Activated CD4-positive, alpha-beta memory T cell treated with anti-CD3 and anti-CD28 coated beads for 36 hours (primary cell): ENCODE results near the gene DGLUCY. TPM values are rescaled to one million over a fixed set of nuclear protein-coding genes. Genes with fewer than 3 reads are reported as not detected.
A peak's percentile ranks its signal among the peaks of the same experiment; 100 is the strongest.
"Not testable (repeated sequence)": the region's sequence is repeated elsewhere in the genome, so short reads cannot be mapped to it uniquely, and the experiment has no call there.

ENCODE experiments used
- CTCF ChIA-PET: fragments of 350-600 bp; sonication (Branson Sonifier 250); formaldehyde crosslinking; loops from one replicate; lab custom pipeline; 2021; ENCODE audit warnings: antibody characterized with exemption, inconsistent platforms; lab: Charles Lee
- POLR2A ChIA-PET: fragments of 350-600 bp; sonication (Branson Sonifier 250); formaldehyde crosslinking; loops from one replicate; lab custom pipeline; 2021; ENCODE audit warnings: antibody characterized with exemption; lab: Charles Lee
- DNase-seq: peaks from one replicate; pipeline ENCODE4 v3.0.0-alpha.2; 2020
- H3K27ac Mint-ChIP-seq: one replicate; pipeline ENCODE4 v1.8.0; 2021; ENCODE audit warnings: mixed read lengths
- H3K27me3 Mint-ChIP-seq: one replicate; pipeline ENCODE4 v1.8.0; 2021; ENCODE audit warnings: mixed read lengths
- H3K36me3 Mint-ChIP-seq: one replicate; pipeline ENCODE4 v1.8.0; 2021; ENCODE audit warnings: mixed read lengths
- H3K4me1 Mint-ChIP-seq: one replicate; pipeline ENCODE4 v1.8.0; 2021; ENCODE audit warnings: low read depth, mixed read lengths
- H3K4me3 Mint-ChIP-seq: one replicate; pipeline ENCODE4 v1.8.0; 2021; ENCODE audit warnings: mild to moderate bottlenecking, mixed read lengths
- H3K9me3 Mint-ChIP-seq: one replicate; pipeline ENCODE4 v1.8.0; 2021; ENCODE audit warnings: mixed read lengths
- intact Hi-C: fragments of 100-400 bp; cut with micrococcal nuclease; formaldehyde crosslinking; loops from one replicate; pipeline ENCODE4 v1.15.1; 2023
- total RNA-seq, 2 experiments: library from RNA; stranded (reverse); gene quantifications; one replicate each; pipeline ENCODE4 v1.2.3, GENCODE V29; 2021

Gene DGLUCY
- total RNA-seq, 2 experiments from 2014 or later = 54.3 to 58.1 TPM

DNA sequence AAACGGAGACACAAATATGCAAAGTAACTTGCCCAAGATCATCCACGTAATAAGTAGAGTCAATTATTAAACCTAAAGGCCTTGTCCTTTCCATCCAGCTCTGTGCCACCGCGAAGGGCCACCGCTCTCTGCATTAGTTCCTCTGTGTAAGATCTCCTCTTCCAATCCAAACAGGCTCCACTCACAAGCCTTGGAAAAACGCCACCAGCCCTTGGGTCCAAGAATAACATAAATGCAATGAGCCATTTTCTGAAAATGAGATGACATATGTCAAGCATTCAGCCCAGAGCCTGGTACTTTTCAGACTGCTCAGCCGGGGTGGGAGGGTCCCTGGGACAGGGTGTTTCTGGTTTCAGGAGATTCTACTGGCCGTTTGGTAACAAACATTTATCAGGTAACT lies 30.0 kb downstream of the DGLUCY start:
- ChIA-PET POLR2A (no interaction called here), CTCF (interaction anchor here (1.2 to 1.6 kb wide), 3 partner anchors 29 to 147 kb away, joined by 3 to 6 read pairs (median 3); no protein-coding TSS in a partner anchor)
- Mint-ChIP-seq H3K27me3 (no peaks in the 10 kb centered on the region), H3K4me3 (no peak overlapping the region), H3K9me3 (no peaks in the 10 kb centered on the region), H3K4me1 (peaks cover 45% of the 10 kb centered on the region), H3K27ac (no peak overlapping the region), H3K36me3 (peaks cover 13% of the 10 kb centered on the region)
- intact Hi-C loops = no loop called here
- no peak for DNase-seq

DNA sequence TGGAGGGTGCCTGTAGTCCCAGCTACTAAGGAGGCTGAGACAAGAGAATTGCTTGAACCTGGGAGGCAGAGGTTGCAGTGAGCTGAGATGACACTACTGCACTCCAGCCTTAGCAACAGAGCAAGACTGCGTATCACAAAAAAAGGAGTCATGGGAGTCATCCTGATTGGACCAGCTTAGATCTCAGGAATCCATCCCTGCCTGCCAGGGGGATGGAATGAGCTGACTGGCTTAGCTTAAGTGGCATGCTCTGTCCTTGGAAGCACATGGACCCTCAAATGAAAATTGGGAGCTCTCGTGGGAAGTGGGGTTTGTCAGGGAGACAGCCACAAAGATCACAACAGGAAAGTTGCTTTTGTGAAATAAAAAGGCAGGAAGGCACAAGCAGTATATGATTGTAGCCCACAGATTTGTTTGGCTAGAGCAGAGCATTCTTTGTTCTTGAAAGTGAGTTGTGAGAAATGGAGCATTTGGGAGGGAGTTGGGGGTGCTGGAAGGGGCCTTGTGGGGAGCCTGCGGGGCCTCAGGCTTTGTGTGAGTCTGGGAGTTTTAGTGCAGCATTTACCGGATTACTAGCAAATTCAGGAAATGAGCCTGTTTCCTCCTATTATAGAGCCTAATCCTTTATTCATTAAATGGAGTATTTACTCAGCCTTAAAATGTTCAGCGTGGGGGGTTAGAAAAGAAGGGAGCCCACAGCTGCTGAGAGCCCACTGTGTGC lies 30.7 kb downstream of the DGLUCY start:
- no peak for DNase-seq
- H3K27ac Mint-ChIP-seq = peak overlapping the region; percentile 31
- ChIA-PET CTCF (interaction anchor here (0.9 to 2.3 kb wide), 5 partner anchors 8 to 147 kb away, joined by 3 to 6 read pairs (median 3); no protein-coding TSS in a partner anchor), POLR2A (interaction anchor here (0.6 kb wide), 1 partner anchor 31 kb away, joined by 4 read pairs; the partner anchor contains the start of gene DGLUCY)
- intact Hi-C loops = no loop called here
- no peaks in the 10 kb centered on the region for H3K27me3 Mint-ChIP-seq
- H3K4me3 Mint-ChIP-seq = no peak overlapping the region
- peaks cover 17% of the 10 kb centered on the region for H3K36me3 Mint-ChIP-seq
- no peaks in the 10 kb centered on the region for H3K9me3 Mint-ChIP-seq
- H3K4me1 Mint-ChIP-seq = peaks cover 38% of the 10 kb centered on the region

DNA sequence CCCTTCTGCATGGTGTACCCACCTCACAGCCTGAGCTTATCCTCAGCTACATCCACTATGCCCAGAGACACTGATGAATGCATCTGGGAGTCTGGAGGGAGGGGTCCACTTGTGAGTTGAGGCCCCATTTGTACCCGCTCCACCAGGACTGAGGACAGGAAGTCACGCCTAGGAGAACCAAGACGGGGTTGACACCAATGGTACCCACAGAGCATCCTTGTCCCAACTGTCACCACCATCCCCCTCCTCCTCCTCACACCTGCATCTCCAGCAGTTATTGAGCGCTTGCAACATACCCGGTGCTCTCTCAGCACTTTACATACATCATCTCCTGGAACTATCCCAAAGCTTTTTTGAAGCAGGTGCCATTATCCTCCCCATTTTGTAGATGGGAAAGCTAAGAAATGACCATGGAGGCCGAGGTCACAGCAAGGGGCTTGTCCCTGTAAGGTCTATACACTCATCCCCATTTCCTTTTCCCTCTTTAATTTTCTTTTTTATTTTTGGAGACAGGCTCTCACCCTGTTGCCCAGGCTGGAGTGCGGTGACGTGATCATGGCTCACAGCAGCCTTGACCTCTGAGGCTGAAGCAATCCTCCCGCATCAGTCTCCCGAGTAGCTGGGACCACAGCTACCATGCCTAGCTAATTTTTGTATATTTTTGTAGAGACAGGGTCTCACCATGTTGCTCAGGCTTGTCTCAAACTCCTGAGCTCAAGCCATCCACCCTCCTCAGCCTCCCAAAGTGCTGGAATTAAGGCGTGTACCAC lies 31.7 kb downstream of the DGLUCY start:
- Mint-ChIP-seq H3K4me1 (peaks cover 28% of the 10 kb centered on the region), H3K9me3 (no peaks in the 10 kb centered on the region), H3K27me3 (no peaks in the 10 kb centered on the region), H3K36me3 (peaks cover 18% of the 10 kb centered on the region), H3K4me3 (no peak overlapping the region), H3K27ac (no peak overlapping the region)
- intact Hi-C loops = no loop called here
- CTCF ChIA-PET = interaction anchor here (0.9 to 2.3 kb wide), 3 partner anchors 9 to 146 kb away, joined by 3 to 6 read pairs (median 3); no protein-coding TSS in a partner anchor
- POLR2A ChIA-PET = no interaction called here
- DNase-seq = no peak

DNA sequence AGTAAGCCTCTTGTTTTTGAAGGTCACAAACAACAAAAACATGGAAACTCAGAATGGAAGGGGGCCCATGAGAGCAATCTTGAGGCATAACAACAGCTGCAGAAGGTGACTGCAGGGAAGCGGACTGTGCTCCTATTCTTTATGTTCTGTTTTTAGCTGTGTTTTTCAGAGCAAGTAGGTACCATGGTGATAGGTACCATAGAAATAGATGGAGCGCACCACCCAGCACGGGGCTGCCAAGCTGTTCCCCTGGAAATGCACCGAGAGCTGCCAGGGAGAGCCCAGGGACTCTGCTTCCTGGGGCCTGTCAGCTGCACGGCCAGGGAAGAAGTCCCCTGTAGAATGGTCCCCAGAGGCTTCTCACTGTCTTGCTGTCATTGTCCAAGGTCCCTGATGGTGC lies 32.8 kb downstream of the DGLUCY start:
- no peak overlapping the region for H3K4me3 Mint-ChIP-seq
- no peaks in the 10 kb centered on the region for H3K9me3 Mint-ChIP-seq
- CTCF ChIA-PET = interaction anchor here (0.5 to 2.3 kb wide), 3 partner anchors 9 to 244 kb away, joined by 4 to 6 read pairs (median 5); no protein-coding TSS in a partner anchor
- intact Hi-C loops = no loop called here
- peaks cover 18% of the 10 kb centered on the region for H3K4me1 Mint-ChIP-seq
- peaks cover 20% of the 10 kb centered on the region for H3K36me3 Mint-ChIP-seq
- H3K27me3 Mint-ChIP-seq = no peaks in the 10 kb centered on the region
- DNase-seq = no peak
- H3K27ac Mint-ChIP-seq = no peak overlapping the region
- POLR2A ChIA-PET = no interaction called here

DNA sequence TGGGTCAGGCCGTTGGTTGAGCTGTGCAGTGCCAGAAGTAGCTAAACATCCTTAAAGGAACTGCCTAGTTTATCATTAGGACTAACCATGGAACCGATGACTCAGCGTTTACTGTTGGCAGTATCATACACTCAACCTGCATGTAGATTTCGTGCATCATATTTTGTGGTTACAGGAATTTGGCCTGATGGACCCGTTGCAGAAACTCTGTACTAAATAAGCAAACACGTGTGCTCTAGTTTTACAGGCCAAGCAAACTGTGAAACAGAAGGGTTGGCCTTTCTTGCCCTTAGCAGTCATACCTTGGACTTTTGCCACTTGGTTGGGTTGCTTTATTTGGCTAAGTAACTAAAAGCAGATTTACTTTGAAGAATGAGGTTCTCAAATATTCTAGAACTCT lies 35.6 kb downstream of the DGLUCY start:
- intact Hi-C loops = no loop called here
- no peak for DNase-seq
- Mint-ChIP-seq H3K4me3 (no peak overlapping the region), H3K27me3 (no peaks in the 10 kb centered on the region), H3K27ac (no peak overlapping the region), H3K36me3 (peaks cover 20% of the 10 kb centered on the region), H3K9me3 (no peaks in the 10 kb centered on the region), H3K4me1 (peaks cover 6% of the 10 kb centered on the region)
- POLR2A ChIA-PET = interaction anchor here (0.6 kb wide), 1 partner anchor 23 kb away, joined by 3 read pairs; no protein-coding TSS in a partner anchor
- CTCF ChIA-PET = interaction anchor here (0.7 kb wide), 1 partner anchor 150 kb away, joined by 3 read pairs; no protein-coding TSS in a partner anchor

DNA sequence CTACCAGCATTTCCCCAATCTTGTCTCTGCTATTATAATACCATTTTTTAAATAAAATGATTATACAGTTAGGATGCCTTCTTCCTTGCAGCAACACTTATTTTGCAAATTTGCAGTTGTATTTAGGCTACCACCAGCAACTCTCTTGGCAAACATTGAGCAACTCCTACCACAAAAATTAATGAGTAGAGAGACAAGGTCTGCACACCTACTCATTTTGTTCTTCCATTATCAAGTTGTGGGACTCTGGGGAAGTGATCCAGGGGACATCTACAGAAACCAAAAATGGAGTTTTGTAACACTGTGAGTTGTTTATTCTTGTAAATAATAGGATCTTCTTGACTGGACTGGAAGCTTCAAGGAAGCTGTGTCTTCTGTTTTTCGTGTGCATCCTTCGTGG lies 38.6 kb downstream of the DGLUCY start:
- DNase-seq = no peak
- Mint-ChIP-seq H3K27ac (no peak overlapping the region), H3K4me1 (peaks cover 9% of the 10 kb centered on the region), H3K4me3 (no peak overlapping the region), H3K9me3 (no peaks in the 10 kb centered on the region), H3K36me3 (peaks cover 11% of the 10 kb centered on the region), H3K27me3 (no peaks in the 10 kb centered on the region)
- POLR2A ChIA-PET = interaction anchor here (0.6 kb wide), 1 partner anchor 708 kb away, joined by 3 read pairs; no protein-coding TSS in a partner anchor
- intact Hi-C loops = no loop called here
- CTCF ChIA-PET = interaction anchor here (0.6 to 1.4 kb wide), 2 partner anchors 14 to 250 kb away, joined by 3 read pairs; no protein-coding TSS in a partner anchor

DNA sequence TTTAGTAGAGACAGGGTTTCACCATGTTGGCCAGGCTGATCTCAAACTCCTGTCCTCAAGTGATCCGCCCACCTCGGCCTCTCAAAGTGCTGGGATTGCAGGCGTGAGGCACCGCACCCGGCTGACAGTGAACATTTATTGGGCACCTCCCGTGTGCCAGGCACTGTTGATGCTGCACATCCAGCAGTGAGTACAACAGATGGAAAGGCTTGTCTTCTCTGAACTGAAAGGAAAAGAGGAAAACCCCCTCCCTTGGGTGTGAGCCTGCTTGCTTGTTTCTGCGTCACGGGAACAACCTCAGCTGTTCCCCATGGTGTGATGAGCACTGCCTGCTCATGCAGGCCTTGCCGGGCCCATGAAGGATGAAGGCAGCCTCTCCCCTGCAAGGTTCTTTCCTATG lies 39.5 kb downstream of the DGLUCY start:
- H3K36me3 Mint-ChIP-seq = peaks cover 11% of the 10 kb centered on the region
- ChIA-PET CTCF (interaction anchor here (1.8 to 2.4 kb wide), 2 partner anchors 20 to 250 kb away, joined by 8 to 12 read pairs; no protein-coding TSS in a partner anchor), POLR2A (no interaction called here)
- H3K27ac Mint-ChIP-seq = no peak overlapping the region
- no peak for DNase-seq
- H3K4me3 Mint-ChIP-seq = no peak overlapping the region
- H3K27me3 Mint-ChIP-seq = no peaks in the 10 kb centered on the region
- H3K9me3 Mint-ChIP-seq = no peaks in the 10 kb centered on the region
- H3K4me1 Mint-ChIP-seq = peaks cover 9% of the 10 kb centered on the region
- intact Hi-C loops = no loop called here

DNA sequence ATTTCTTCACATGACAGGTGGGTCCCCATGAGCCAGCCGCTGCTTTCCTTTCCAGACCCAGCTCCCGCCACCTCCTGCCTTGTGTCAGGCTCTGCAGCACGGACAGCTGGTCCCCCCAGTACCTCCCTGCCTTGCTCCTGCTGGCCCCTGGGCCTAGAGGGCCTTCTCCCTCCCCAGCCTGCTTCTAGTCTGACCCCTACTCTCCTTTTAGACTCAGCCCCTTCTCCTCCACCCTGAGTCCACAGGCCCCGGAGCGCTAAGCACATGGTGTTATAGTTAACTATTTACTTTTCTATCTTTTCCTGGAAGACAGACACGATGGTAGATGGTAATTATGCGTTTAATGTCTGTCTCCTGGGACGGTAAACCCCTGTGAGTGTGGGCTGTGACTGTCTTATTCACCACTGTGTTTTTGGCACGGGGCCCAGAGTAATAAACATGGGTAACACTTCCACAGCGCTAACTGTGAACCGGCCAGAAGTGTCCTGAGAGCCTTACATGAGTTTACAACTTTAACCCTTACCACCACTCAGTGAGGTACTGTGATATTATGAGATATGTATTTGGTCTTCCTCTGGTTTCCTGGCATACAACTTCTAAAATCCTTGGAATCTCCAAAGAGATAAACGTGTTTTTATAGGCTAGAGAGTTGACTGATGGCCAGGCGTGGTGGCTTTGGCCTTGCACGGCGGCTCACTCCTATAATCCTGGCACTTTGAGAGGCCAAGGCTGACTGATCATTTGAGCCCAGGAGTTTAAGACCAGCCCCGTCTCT lies 41.2 kb downstream of the DGLUCY start:
- H3K27ac Mint-ChIP-seq = no peak overlapping the region
- H3K36me3 Mint-ChIP-seq = peaks cover 13% of the 10 kb centered on the region
- peak; percentile 31 for DNase-seq
- intact Hi-C loops = no loop called here
- peaks cover 9% of the 10 kb centered on the region for H3K4me1 Mint-ChIP-seq
- CTCF ChIA-PET = interaction anchor here (0.6 to 2.4 kb wide), 5 partner anchors 9 to 253 kb away, joined by 3 to 12 read pairs (median 4); no protein-coding TSS in a partner anchor
- POLR2A ChIA-PET = no interaction called here
- H3K27me3 Mint-ChIP-seq = no peaks in the 10 kb centered on the region
- H3K4me3 Mint-ChIP-seq = no peak overlapping the region
- no peaks in the 10 kb centered on the region for H3K9me3 Mint-ChIP-seq

DNA sequence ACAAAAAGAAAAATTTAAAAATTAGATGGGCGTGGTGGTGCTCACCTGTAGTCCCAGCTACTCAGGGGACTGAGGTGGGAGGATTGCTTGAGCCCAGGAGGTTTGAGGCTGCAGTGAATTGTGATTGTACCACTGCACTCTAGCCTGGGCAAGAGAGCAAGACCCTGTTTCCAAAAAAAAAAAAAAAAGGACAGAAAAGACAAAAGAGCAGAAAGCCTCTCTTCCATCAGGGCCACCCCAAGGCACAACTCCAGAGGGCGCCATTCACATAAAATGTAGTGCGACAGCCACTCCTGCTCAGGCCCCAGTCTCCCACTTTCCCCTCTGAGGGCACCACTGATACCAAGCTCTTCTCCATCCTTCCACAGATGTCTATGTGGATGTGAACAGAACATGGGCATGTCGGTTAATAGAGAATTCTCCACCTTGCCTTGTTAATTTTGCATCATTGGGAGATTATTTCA lies 41.8 kb downstream of the DGLUCY start:
- H3K4me3 Mint-ChIP-seq = no peak overlapping the region
- H3K27me3 Mint-ChIP-seq = no peaks in the 10 kb centered on the region
- CTCF ChIA-PET = interaction anchor here (0.6 to 1.0 kb wide), 4 partner anchors 9 to 253 kb away, joined by 3 to 4 read pairs (median 4); no protein-coding TSS in a partner anchor
- DNase-seq = no peak
- H3K9me3 Mint-ChIP-seq = no peaks in the 10 kb centered on the region
- no peak overlapping the region for H3K27ac Mint-ChIP-seq
- H3K36me3 Mint-ChIP-seq = peaks cover 18% of the 10 kb centered on the region
- intact Hi-C loops = no loop called here
- H3K4me1 Mint-ChIP-seq = peaks cover 9% of the 10 kb centered on the region
- POLR2A ChIA-PET = no interaction called here

DNA sequence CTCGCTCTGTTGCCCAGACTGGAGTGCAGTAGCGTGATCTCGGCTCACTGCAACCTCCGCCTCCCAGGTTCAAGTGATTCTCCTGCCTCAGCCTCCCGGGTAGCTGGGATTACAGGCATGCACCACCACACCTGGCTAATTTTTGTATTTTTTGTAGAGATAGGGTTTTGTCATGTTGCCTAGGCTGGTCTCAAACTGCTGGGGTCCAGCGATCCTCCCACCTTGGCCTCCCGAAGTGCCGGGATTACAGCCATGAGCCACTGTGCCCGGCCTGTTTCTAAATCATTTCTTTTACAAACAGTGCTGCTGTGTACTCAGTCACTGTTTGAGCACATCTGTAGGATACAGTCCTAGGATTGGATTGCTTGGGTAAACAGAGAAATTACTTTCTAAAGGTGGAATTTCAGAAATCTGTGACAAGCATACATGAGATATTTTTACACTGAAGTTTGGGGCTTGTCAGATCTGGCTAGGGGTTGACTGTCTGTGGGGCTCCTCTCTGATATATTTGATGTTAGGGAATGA lies 42.3 kb downstream of the DGLUCY start:
- CTCF ChIA-PET = interaction anchor here (0.6 to 1.3 kb wide), 4 partner anchors 13 to 254 kb away, joined by 3 to 6 read pairs (median 4); no protein-coding TSS in a partner anchor
- H3K4me3 Mint-ChIP-seq, DNase-seq, H3K27me3 Mint-ChIP-seq, POLR2A ChIA-PET, H3K9me3 Mint-ChIP-seq, H3K27ac Mint-ChIP-seq, intact Hi-C loops, H3K4me1 Mint-ChIP-seq: not testable (repeated sequence)
- H3K36me3 Mint-ChIP-seq = peaks cover 19% of the 10 kb centered on the region

DNA sequence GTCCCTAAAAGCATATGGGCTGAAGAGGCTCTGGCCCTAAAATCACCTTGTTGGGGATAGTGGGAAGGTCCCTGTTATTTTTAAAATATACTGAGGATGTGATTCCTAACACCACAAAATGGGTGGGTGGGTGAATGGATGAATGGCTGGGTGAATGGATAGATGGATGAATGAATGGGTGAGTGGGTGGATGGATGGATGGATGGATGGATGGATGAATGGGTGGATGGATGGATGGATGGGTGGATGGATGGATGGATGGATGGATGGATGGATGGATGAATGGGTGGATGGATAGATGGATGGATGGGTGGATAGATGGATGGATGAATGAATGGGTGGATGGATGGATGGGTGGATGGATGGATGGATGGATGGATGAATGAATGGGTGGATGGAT lies 43.0 kb downstream of the DGLUCY start:
- CTCF ChIA-PET = interaction anchor here (1.3 kb wide), 1 partner anchor 20 kb away, joined by 6 read pairs; no protein-coding TSS in a partner anchor
- H3K36me3 Mint-ChIP-seq = peaks cover 23% of the 10 kb centered on the region
- H3K4me1 Mint-ChIP-seq, H3K27me3 Mint-ChIP-seq, H3K4me3 Mint-ChIP-seq, H3K9me3 Mint-ChIP-seq, intact Hi-C loops, H3K27ac Mint-ChIP-seq, DNase-seq, POLR2A ChIA-PET: not testable (repeated sequence)
